Measurements from ENCODE around the gene MYO3B.
"Not testable (repeated sequence)": the region's sequence is repeated elsewhere in the genome, so short reads cannot be mapped to it uniquely, and the experiment has no call there.

MYO3B gene

DNA sequence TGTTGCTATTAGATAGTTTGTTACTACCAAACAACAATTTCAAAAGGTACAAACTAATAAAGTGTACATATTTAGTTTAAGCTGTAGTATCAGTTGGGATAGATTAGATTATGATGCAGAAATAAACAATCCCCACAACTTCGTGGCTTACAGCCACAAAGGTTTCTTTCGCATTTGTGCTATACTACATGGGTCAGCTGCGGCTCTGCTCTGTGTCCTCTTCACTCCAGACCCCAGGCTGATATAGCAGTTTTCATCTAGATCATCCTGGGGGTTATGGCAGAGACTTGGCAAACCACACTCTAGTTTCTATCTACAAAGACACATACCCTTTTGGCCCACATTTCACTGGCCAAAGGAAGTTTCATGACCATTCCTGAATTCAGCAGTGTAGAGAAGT is 429.2 kb downstream of the MYO3B start:
- H4K20me1 ChIP-seq (ENCODE audit: insufficient read depth, low read length) = no peaks in the 10 kb centered on the region
- no peak overlapping the region for H3K4me2 ChIP-seq (ENCODE audit: low read depth, low read length)
- DNase-seq = no peak
- TF ChIP-seq, protein P1, sequence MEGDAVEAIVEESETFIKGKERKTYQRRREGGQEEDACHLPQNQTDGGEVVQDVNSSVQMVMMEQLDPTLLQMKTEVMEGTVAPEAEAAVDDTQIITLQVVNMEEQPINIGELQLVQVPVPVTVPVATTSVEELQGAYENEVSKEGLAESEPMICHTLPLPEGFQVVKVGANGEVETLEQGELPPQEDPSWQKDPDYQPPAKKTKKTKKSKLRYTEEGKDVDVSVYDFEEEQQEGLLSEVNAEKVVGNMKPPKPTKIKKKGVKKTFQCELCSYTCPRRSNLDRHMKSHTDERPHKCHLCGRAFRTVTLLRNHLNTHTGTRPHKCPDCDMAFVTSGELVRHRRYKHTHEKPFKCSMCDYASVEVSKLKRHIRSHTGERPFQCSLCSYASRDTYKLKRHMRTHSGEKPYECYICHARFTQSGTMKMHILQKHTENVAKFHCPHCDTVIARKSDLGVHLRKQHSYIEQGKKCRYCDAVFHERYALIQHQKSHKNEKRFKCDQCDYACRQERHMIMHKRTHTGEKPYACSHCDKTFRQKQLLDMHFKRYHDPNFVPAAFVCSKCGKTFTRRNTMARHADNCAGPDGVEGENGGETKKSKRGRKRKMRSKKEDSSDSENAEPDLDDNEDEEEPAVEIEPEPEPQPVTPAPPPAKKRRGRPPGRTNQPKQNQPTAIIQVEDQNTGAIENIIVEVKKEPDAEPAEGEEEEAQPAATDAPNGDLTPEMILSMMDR (IDR thresholded peaks at IDR 0.05; ENCODE audit: low read length) = no peak
- no peak for TF ChIP-seq EZH2phosphoT487 (IDR thresholded peaks at IDR 0.05; ENCODE audit: low read length)
- TF ChIP-seq EZH2 (optimal IDR thresholded peaks at IDR 0.05; ENCODE audit: low read depth, low read length) = no peak
- H2AFZ ChIP-seq (ENCODE audit: low read length) = no peak overlapping the region
- H3K9me2 ChIP-seq (replicated peaks; ENCODE audit: insufficient read depth, low read length) = no peaks in the 10 kb centered on the region
- no peaks in the 10 kb centered on the region for H3K79me2 ChIP-seq (ENCODE audit: low read length)
- no peak overlapping the region for H3K27ac ChIP-seq (ENCODE audit: low read length)
- H3K4me3 ChIP-seq (ENCODE audit: low read length) = no peak overlapping the region
- H3K9ac ChIP-seq (ENCODE audit: low read length) = no peak overlapping the region
- H3K4me1 ChIP-seq (ENCODE audit: low read length) = no peaks in the 10 kb centered on the region
- no peaks in the 10 kb centered on the region for H3K27me3 ChIP-seq (replicated peaks; ENCODE audit: insufficient read depth, low read length)
- no peaks in the 10 kb centered on the region for H3K36me3 ChIP-seq (replicated peaks; ENCODE audit: insufficient read depth, low read length)
- H3F3A ChIP-seq (ENCODE audit: insufficient read depth, low read length) = no peaks in the 10 kb centered on the region
- no peaks in the 10 kb centered on the region for H3K9me3 ChIP-seq (replicated peaks; ENCODE audit: insufficient read depth, low read length)

DNA sequence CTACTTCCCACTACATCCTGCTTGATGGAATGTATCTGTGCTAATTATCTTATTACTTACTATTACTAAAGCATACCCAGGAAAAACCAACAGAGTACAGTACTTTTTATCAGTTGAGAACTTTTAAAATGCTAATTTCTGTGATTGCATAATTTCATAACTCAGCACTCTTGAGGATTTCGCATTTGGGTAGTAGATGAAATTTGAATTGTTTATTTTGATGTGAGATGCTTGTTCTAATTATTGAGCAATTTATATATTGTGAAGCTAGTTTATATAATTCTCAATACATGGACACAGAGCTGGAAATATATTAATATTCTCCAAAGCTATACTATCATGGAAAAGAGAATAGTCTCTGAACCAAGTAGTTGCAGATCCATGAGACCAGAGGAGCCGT is 432.7 kb downstream of the MYO3B start:
- Histone ChIP-seq H3K4me3 (ENCODE audit: low read length) (no peak overlapping the region), H3K27ac (ENCODE audit: low read length) (no peak overlapping the region), H3K4me1 (ENCODE audit: low read length) (no peaks in the 10 kb centered on the region), H4K20me1 (ENCODE audit: insufficient read depth, low read length) (no peaks in the 10 kb centered on the region), H3K9ac (ENCODE audit: low read length) (no peak overlapping the region), H3K27me3 (replicated peaks; ENCODE audit: insufficient read depth, low read length) (no peaks in the 10 kb centered on the region), H3F3A (ENCODE audit: insufficient read depth, low read length) (no peaks in the 10 kb centered on the region), H3K9me3 (replicated peaks; ENCODE audit: insufficient read depth, low read length) (no peaks in the 10 kb centered on the region), H3K4me2 (ENCODE audit: low read depth, low read length) (no peak overlapping the region), H3K9me2 (replicated peaks; ENCODE audit: insufficient read depth, low read length) (no peaks in the 10 kb centered on the region), H3K36me3 (replicated peaks; ENCODE audit: insufficient read depth, low read length) (no peaks in the 10 kb centered on the region), H2AFZ (ENCODE audit: low read length) (no peak overlapping the region), H3K79me2 (ENCODE audit: low read length) (no peaks in the 10 kb centered on the region)
- DNase-seq = no peak
- TF ChIP-seq, protein P1 (IDR thresholded peaks at IDR 0.05; ENCODE audit: low read length) = no peak
- no peak for TF ChIP-seq EZH2 (optimal IDR thresholded peaks at IDR 0.05; ENCODE audit: low read depth, low read length)
- TF ChIP-seq EZH2phosphoT487 (IDR thresholded peaks at IDR 0.05; ENCODE audit: low read length) = no peak

DNA sequence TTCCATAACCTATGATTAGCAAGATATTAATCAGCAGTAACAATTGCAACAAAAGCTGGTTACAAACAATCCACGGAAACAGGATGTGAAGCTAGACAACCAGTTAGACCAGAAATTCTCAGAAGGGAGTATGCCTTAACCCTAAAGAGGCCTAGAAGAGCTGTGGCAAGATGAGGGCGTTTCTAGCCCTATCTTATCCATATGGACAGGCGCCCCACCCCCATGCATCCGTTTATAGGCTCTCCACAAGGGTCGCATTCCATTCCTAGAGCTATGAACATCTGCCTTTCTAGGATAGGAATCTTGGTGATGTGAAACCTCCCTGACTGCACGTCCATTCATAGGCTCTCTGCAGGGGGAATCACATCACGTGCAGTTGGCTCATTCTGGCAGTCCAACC is 441.0 kb downstream of the MYO3B start:
- not testable (repeated sequence) for H3K4me3 ChIP-seq (ENCODE audit: low read length); H3K4me2 ChIP-seq (ENCODE audit: low read depth, low read length); H3F3A ChIP-seq (ENCODE audit: insufficient read depth, low read length); DNase-seq; H2AFZ ChIP-seq (ENCODE audit: low read length); H3K9me3 ChIP-seq (replicated peaks; ENCODE audit: insufficient read depth, low read length); H3K27me3 ChIP-seq (replicated peaks; ENCODE audit: insufficient read depth, low read length); H3K79me2 ChIP-seq (ENCODE audit: low read length); H3K27ac ChIP-seq (ENCODE audit: low read length); H4K20me1 ChIP-seq (ENCODE audit: insufficient read depth, low read length); H3K4me1 ChIP-seq (ENCODE audit: low read length); H3K9me2 ChIP-seq (replicated peaks; ENCODE audit: insufficient read depth, low read length); H3K36me3 ChIP-seq (replicated peaks; ENCODE audit: insufficient read depth, low read length); H3K9ac ChIP-seq (ENCODE audit: low read length)

DNA sequence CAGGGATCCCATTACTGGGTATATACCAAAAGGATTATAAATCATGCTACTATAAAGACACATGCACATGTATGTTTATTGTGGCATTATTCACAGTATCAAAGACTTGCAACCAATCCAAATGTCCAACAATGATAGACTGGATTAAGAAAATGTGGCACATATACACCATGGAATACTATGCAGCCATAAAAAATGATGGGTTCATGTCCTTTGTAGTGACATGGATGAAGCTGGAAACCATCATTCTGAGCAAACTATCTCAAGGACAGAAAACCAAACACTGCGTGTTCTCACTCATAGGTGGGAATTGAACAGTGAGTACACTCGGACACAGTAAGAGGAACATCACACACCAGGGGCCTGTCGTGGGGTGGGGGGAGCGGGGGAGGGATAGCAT is 457.1 kb downstream of the MYO3B start:
- H3K36me3 ChIP-seq (replicated peaks; ENCODE audit: insufficient read depth, low read length); H3K9me3 ChIP-seq (replicated peaks; ENCODE audit: insufficient read depth, low read length); H4K20me1 ChIP-seq (ENCODE audit: insufficient read depth, low read length); H3K4me3 ChIP-seq (ENCODE audit: low read length); H3K9ac ChIP-seq (ENCODE audit: low read length); H3K79me2 ChIP-seq (ENCODE audit: low read length); H3K27ac ChIP-seq (ENCODE audit: low read length); H3K4me1 ChIP-seq (ENCODE audit: low read length); H3F3A ChIP-seq (ENCODE audit: insufficient read depth, low read length); H3K9me2 ChIP-seq (replicated peaks; ENCODE audit: insufficient read depth, low read length); H3K4me2 ChIP-seq (ENCODE audit: low read depth, low read length); DNase-seq; H3K27me3 ChIP-seq (replicated peaks; ENCODE audit: insufficient read depth, low read length); H2AFZ ChIP-seq (ENCODE audit: low read length): not testable (repeated sequence)
